SK-N-SH (cell line): ENCODE measurements around the gene PAM16. TPM values are rescaled to one million over a fixed set of nuclear protein-coding genes. Genes with fewer than 3 reads are reported as not detected.
A peak's percentile ranks its signal among the peaks of the same experiment; 100 is the strongest.

Experiments
- CTCF ChIA-PET: fragments of 300-600, 350-600 bp; formaldehyde crosslinking; extraction: SDS; loops from one replicate; lab custom pipeline; 2021; lab: Yijun Ruan, JAX
- POLR2A ChIA-PET: fragments of 350-600 bp; sonication (Branson Sonifier 250); formaldehyde crosslinking; extraction: SDS; loops from one replicate; lab custom pipeline; 2020; ENCODE audit warnings: antibody characterized with exemption, inconsistent platforms; lab: Yijun Ruan, JAX
- DNase-seq: peaks from one replicate; pipeline ENCODE4 v3.0.0; 2012
- H2AFZ ChIP-seq: fragments of 200-600 bp; sonication (generic); 2 replicates; pipeline ENCODE4 v1.8.1; 2016; ENCODE audit warnings: antibody characterized with exemption, mild to moderate bottlenecking, low read depth
- H3F3A ChIP-seq: fragments of 200-600 bp; sonication (generic); replicated peaks from 2 replicates; pipeline ENCODE3; 2016; ENCODE audit warnings: antibody characterized with exemption, mild to moderate bottlenecking; ENCODE audit not compliant: insufficient read depth
- H3K27ac ChIP-seq, 2 experiments: fragments of 200-500 bp in 1 of 2; fragments of 200-600 bp in 1 of 2; sonication (Bioruptor generic) in 1 of 2; sonication (generic), shearing (Covaris generic) in 1 of 2; 2 replicates each; pipeline versions ENCODE4 v1.5.1 to v1.6.1; 2014 to 2016; ENCODE audit warnings: low read depth in 2 of 2, inconsistent platforms in 1 of 2, low read length in 1 of 2, mild to moderate bottlenecking in 1 of 2, mixed read lengths in 1 of 2
- H3K27me3 ChIP-seq: fragments of 200-600 bp; sonication (generic), shearing (Covaris generic); 2 replicates; pipeline ENCODE4 v1.6.1; 2016; ENCODE audit warnings: mixed run types; ENCODE audit not compliant: insufficient read depth
- H3K36me3 ChIP-seq, 2 experiments: fragments of 200-500 bp in 1 of 2; fragments of 200-600 bp in 1 of 2; sonication (Bioruptor generic) in 1 of 2; sonication (generic) in 1 of 2; replicated peaks in 1 of 2; 2 replicates each; pipeline versions ENCODE3 to v1.5.1; 2014 to 2016; ENCODE audit warnings: low read length in 1 of 2, mild to moderate bottlenecking in 1 of 2; ENCODE audit not compliant: insufficient read depth in 2 of 2, control insufficient read depth in 1 of 2
- H3K4me1 ChIP-seq, 2 experiments: fragments of 200-500 bp in 1 of 2; fragments of 200-600 bp in 1 of 2; sonication (Bioruptor generic) in 1 of 2; sonication (generic), shearing (Covaris generic) in 1 of 2; 2 replicates each; pipeline versions ENCODE4 v1.5.1 to v1.6.1; 2014 to 2016; ENCODE audit warnings: low read depth in 1 of 2, low read length in 1 of 2, mixed run types in 1 of 2; ENCODE audit not compliant: insufficient read depth in 2 of 2, control insufficient read depth in 1 of 2
- H3K4me2 ChIP-seq: fragments of 200-600 bp; sonication (generic), shearing (Covaris generic); 2 replicates; pipeline ENCODE4 v1.6.1; 2017; ENCODE audit warnings: mixed run types
- H3K4me3 ChIP-seq, 2 experiments: fragments of 200-500 bp in 1 of 2; fragments of 200-600 bp in 1 of 2; sonication (Bioruptor generic) in 1 of 2; sonication (generic), shearing (Covaris generic) in 1 of 2; 2 replicates each; pipeline versions ENCODE4 v1.5.1 to v1.8.1; 2014 to 2016; ENCODE audit warnings: low read depth in 2 of 2, inconsistent platforms in 1 of 2, low read length in 1 of 2, mild to moderate bottlenecking in 1 of 2, mixed read lengths in 1 of 2, moderate library complexity in 1 of 2
- H3K79me2 ChIP-seq: fragments of 200-600 bp; sonication (generic); 2 replicates; pipeline ENCODE4 v1.8.1; 2017; ENCODE audit warnings: mild to moderate bottlenecking; ENCODE audit not compliant: insufficient read depth
- H3K9ac ChIP-seq: fragments of 200-600 bp; sonication (generic); 2 replicates; pipeline ENCODE4 v1.6.1; 2017; ENCODE audit warnings: mixed run types
- H3K9me2 ChIP-seq: fragments of 200-600 bp; sonication (generic); 2 replicates; pipeline ENCODE4 v1.6.1; 2017; ENCODE audit warnings: mixed run types
- H3K9me3 ChIP-seq: fragments of 200-600 bp; sonication (generic); 2 replicates; pipeline ENCODE4 v1.6.1; 2017; ENCODE audit warnings: mixed run types, mild to moderate bottlenecking, moderate library complexity
- H4K20me1 ChIP-seq: fragments of 200-600 bp; sonication (generic); 2 replicates; pipeline ENCODE4 v1.6.1; 2017; ENCODE audit warnings: mild to moderate bottlenecking, mixed run types; ENCODE audit not compliant: insufficient read depth
- ELF1 ChIP-seq: IDR thresholded peaks from 2 replicates; pipeline ENCODE4 v1.4.0; 2012
- FOXJ3 ChIP-seq: sonication (generic); formaldehyde crosslinking; IDR thresholded peaks from 2 replicates; pipeline ENCODE4 v1.5.1; 2020; ENCODE audit warnings: mild to moderate bottlenecking, missing genetic modification reagents
- GABPA ChIP-seq: IDR thresholded peaks from 2 replicates; pipeline ENCODE4 v1.4.0; 2012; ENCODE audit warnings: low read depth, mild to moderate bottlenecking
- GATA2 ChIP-seq: sonication (generic); formaldehyde crosslinking; IDR thresholded peaks from 2 replicates; pipeline ENCODE4 v1.5.0; 2020; ENCODE audit warnings: mild to moderate bottlenecking, missing genetic modification reagents
- JUND ChIP-seq: IDR thresholded peaks from 2 replicates; pipeline ENCODE4 v1.4.0; 2012
- MEF2A ChIP-seq: IDR thresholded peaks from 2 replicates; pipeline ENCODE4 v1.4.0; 2012; ENCODE audit warnings: low read depth, borderline replicate concordance
- NRF1 ChIP-seq: IDR thresholded peaks from 2 replicates; pipeline ENCODE4 v1.6.1; 2012; ENCODE audit warnings: low read depth, mild to moderate bottlenecking, low read length
- POLR2AphosphoS5 ChIP-seq: IDR thresholded peaks from 2 replicates; pipeline ENCODE4 v1.6.1; 2012; ENCODE audit warnings: low read depth, low read length
- RAD21 ChIP-seq: IDR thresholded peaks from 2 replicates; pipeline ENCODE4 v1.6.1; 2012; ENCODE audit warnings: mild to moderate bottlenecking, low read length
- RCOR1 ChIP-seq: fragments of 150-350 bp; IDR thresholded peaks from 2 replicates; pipeline ENCODE4 v1.6.1; 2017; ENCODE audit warnings: antibody characterized with exemption, low read length
- REST ChIP-seq: IDR thresholded peaks from 2 replicates; pipeline ENCODE4 v1.6.1; 2012; ENCODE audit warnings: mild to moderate bottlenecking, low read depth, low read length, moderate library complexity
- RXRA ChIP-seq: IDR thresholded peaks from 2 replicates; pipeline ENCODE4 v1.4.0; 2012; ENCODE audit warnings: low read depth, mild to moderate bottlenecking, borderline replicate concordance
- SMC3 ChIP-seq: IDR thresholded peaks from 2 replicates; pipeline ENCODE4 v1.6.1; 2012; ENCODE audit warnings: low read depth, low read length, improper control_type of control experiment
- USF2 ChIP-seq: fragments of 150-350 bp; IDR thresholded peaks from 2 replicates; pipeline ENCODE4 v1.6.1; 2017; ENCODE audit warnings: antibody characterized with exemption, low read length, low read depth, borderline replicate concordance
- WGBS: methylation state at CpG from one replicate; pipeline ENCODE4 v1.1.6; 2017; ENCODE audit warnings: low lambda C conversion rate; 5-methylcytosine and 5-hydroxymethylcytosine counted together
- polyA plus RNA-seq, 3 experiments: library from polyadenylated mRNA; depleted of rRNA; stranded (reverse); fragments of >200 nt; gene quantifications; 2 replicates each; pipeline ENCODE4 v1.2.3, GENCODE V29; 2012
- TF ChIP-seq, protein P1 (sequence below): fragments of 200-600 bp; sonication (generic); IDR thresholded peaks from 2 replicates; pipeline ENCODE4 v1.6.1; 2017; ENCODE audit warnings: antibody characterized with exemption, mild to moderate bottlenecking, moderate library complexity

PAM16 gene
- polyA plus RNA-seq, 1 of the 3 experiments (the other 2 are of a cell fraction): 96.4 TPM

DNA sequence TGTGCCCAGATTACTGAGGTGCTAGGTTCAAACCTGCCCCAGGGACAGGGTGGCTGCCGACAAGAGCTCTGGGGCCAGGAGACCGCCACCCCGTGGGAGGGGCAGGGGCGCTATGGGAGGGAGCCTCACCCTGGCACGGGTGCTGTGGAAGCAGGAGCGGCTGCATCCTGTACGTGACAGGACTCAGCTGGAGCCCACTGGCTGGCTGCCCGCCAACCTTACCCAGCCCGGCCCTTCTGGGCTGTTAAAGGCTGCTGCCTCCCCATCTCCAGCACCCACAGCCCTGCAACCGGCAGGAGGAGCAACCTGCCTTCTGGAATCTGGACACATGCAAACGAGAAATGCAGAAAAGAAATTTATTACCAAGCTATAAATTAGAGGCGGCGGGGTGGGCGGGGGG is 11.2 kb downstream of the PAM16 start:
- CTCF ChIA-PET: interaction anchor here (0.6 to 10.6 kb wide), 15 partner anchors 10 to 139 kb away, joined by 3 to 153 read pairs (median 5); partner anchors contain the start of gene PAM16
- H3K9me2 ChIP-seq: no peaks in the 10 kb centered on the region
- peaks cover 31% of the 10 kb centered on the region for H3K79me2 ChIP-seq
- H2AFZ ChIP-seq: no peak overlapping the region
- no peak overlapping the region for H3K4me2 ChIP-seq
- no peaks in the 10 kb centered on the region for H3K9me3 ChIP-seq
- H3K9ac ChIP-seq: no peak overlapping the region
- peaks cover 3% of the 10 kb centered on the region for H3F3A ChIP-seq
- peaks cover 0 to 44% of the 10 kb centered on the region in 2 experiments for H3K36me3 ChIP-seq
- H4K20me1 ChIP-seq: peaks cover 8% of the 10 kb centered on the region; the same call in 1 of the 2 replicates
- H3K4me1 ChIP-seq: peaks cover 0 to 21% of the 10 kb centered on the region in 2 experiments; a peak in 1 of 4 replicates
- TF ChIP-seq SMC3 (peak; percentile 16; the same call in 1 of the 2 replicates), RAD21 (peak; percentile 40; the same call in 1 of the 2 replicates), POLR2AphosphoS5 (no peak), JUND (no peak), GATA2 (CRISPR knock-in tag) (no peak)
- peak; percentile 88 for DNase-seq
- no peak overlapping the region for H3K4me3 ChIP-seq
- WGBS: 77% methylated on average over 6 of the region's 14 CpGs
- POLR2A ChIA-PET: interaction anchor here (0.7 to 1.2 kb wide), 3 partner anchors 12 to 68 kb away, joined by 3 to 4 read pairs (median 4); partner anchors contain the start of gene TFAP4
- H3K27me3 ChIP-seq: no peaks in the 10 kb centered on the region
- peak overlapping the region in 1 of 2 experiments; percentile 60; a peak in 1 of 4 replicates for H3K27ac ChIP-seq

DNA sequence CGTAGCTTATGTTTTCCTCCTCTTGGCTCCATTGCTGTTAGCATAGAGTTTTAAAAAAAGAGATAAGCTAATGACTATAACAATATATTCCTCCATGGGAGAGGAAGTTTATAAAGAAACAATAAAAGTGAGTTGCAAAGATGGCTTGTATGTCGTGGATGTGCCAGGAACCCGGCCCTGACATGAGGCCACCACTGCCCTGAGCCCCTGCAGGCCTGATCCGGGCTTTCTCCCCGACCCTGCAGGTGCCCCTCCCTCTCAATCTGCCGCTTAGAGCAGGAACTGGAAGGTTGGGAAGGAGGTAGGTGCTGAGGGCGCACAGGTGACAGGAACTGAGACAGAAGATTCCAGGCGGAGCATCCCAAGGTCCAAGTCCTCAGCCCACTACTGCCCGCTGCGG is 11.7 kb downstream of the PAM16 start:
- DNase-seq: no peak
- CTCF ChIA-PET: interaction anchor here (1.1 to 10.6 kb wide), 12 partner anchors 10 to 139 kb away, joined by 3 to 153 read pairs (median 6); partner anchors contain the start of gene PAM16
- H4K20me1 ChIP-seq: peaks cover 6% of the 10 kb centered on the region; the same call in 1 of the 2 replicates
- 86% methylated on average over 9 of the region's 10 CpGs for WGBS
- H2AFZ ChIP-seq: no peak overlapping the region
- H3K27ac ChIP-seq: peak overlapping the region in 1 of 2 experiments; percentile 60; a peak in 1 of 4 replicates
- no peak overlapping the region for H3K4me3 ChIP-seq
- peaks cover 3% of the 10 kb centered on the region for H3F3A ChIP-seq
- no peak overlapping the region for H3K4me2 ChIP-seq
- no peak overlapping the region for H3K9ac ChIP-seq
- H3K4me1 ChIP-seq: peaks cover 0 to 21% of the 10 kb centered on the region in 2 experiments; a peak in 1 of 4 replicates
- POLR2A ChIA-PET: interaction anchor here (0.7 to 1.2 kb wide), 3 partner anchors 11 to 68 kb away, joined by 3 to 4 read pairs (median 4); partner anchors contain the start of gene TFAP4
- H3K9me2 ChIP-seq: no peaks in the 10 kb centered on the region
- peaks cover 0 to 45% of the 10 kb centered on the region in 2 experiments for H3K36me3 ChIP-seq
- H3K27me3 ChIP-seq: no peaks in the 10 kb centered on the region
- peaks cover 33% of the 10 kb centered on the region for H3K79me2 ChIP-seq
- H3K9me3 ChIP-seq: no peaks in the 10 kb centered on the region
- TF ChIP-seq RXRA (no peak), USF2 (no peak), FOXJ3 (CRISPR knock-in tag) (no peak), MEF2A (no peak), NRF1 (no peak), RCOR1 (no peak), GABPA (no peak), REST (no peak), SMC3 (no peak), ELF1 (no peak)
- TF ChIP-seq, protein P1, sequence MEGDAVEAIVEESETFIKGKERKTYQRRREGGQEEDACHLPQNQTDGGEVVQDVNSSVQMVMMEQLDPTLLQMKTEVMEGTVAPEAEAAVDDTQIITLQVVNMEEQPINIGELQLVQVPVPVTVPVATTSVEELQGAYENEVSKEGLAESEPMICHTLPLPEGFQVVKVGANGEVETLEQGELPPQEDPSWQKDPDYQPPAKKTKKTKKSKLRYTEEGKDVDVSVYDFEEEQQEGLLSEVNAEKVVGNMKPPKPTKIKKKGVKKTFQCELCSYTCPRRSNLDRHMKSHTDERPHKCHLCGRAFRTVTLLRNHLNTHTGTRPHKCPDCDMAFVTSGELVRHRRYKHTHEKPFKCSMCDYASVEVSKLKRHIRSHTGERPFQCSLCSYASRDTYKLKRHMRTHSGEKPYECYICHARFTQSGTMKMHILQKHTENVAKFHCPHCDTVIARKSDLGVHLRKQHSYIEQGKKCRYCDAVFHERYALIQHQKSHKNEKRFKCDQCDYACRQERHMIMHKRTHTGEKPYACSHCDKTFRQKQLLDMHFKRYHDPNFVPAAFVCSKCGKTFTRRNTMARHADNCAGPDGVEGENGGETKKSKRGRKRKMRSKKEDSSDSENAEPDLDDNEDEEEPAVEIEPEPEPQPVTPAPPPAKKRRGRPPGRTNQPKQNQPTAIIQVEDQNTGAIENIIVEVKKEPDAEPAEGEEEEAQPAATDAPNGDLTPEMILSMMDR: no peak
